Panc1 (cell line): ENCODE data around the gene KLHL24. TPM values are rescaled to one million over a fixed set of nuclear protein-coding genes. Genes with fewer than 3 reads are reported as not detected.
"Not testable (repeated sequence)": the region's sequence is repeated elsewhere in the genome, so short reads cannot be mapped to it uniquely, and the experiment has no call there.

Experiments
- ATAC-seq: fragments of 200-7000 bp; cut with Tn5 transposase; 2 replicates; pipeline ENCODE4 v1.9.1; 2020; ENCODE audit warnings: mild to moderate bottlenecking, moderate library complexity
- BruUV-seq: library from RNA; stranded (reverse); fragments of 400-500 nt; replicated peaks from 2 replicates; lab custom pipeline; 2021; lab: Mats Ljungman, UMichigan
- CTCF ChIA-PET: fragments of 300-600 bp; sonication (Branson Sonifier 250); formaldehyde crosslinking; loops from one replicate; lab custom pipeline; 2022; ENCODE audit warnings: antibody characterized with exemption; lab: Charles Lee
- POLR2A ChIA-PET: fragments of 300-600 bp; sonication (Branson Sonifier 250); formaldehyde crosslinking; loops from one replicate; lab custom pipeline; 2022; ENCODE audit warnings: antibody characterized with exemption; lab: Charles Lee
- DNase-seq: peaks from one replicate; pipeline ENCODE4 v3.0.0-alpha.2; 2010; ENCODE audit warnings: low read depth, low spot score
- H3K27ac ChIP-seq: 2 replicates; pipeline ENCODE4 v1.5.1; 2011; ENCODE audit warnings: mild to moderate bottlenecking, low read length, inconsistent platforms
- H3K27me3 ChIP-seq: fragments of 200-500 bp; sonication (Bioruptor generic); 2 replicates; pipeline ENCODE4 v1.6.0; 2014; ENCODE audit warnings: low read length, inconsistent platforms; ENCODE audit not compliant: control insufficient read depth, insufficient read depth
- H3K36me3 ChIP-seq: fragments of 200-500 bp; sonication (Bioruptor generic); 2 replicates; pipeline ENCODE4 v1.5.1; 2014; ENCODE audit warnings: inconsistent platforms, mild to moderate bottlenecking, low read length, moderate library complexity; ENCODE audit not compliant: control insufficient read depth, insufficient read depth
- H3K4me1 ChIP-seq: 2 replicates; pipeline ENCODE4 v1.5.1; 2011; ENCODE audit warnings: inconsistent platforms, mild to moderate bottlenecking, low read length, moderate library complexity; ENCODE audit not compliant: control insufficient read depth, insufficient read depth
- H3K4me3 ChIP-seq, 2 experiments: 2 replicates each; pipeline ENCODE4 v1.5.1; 2011 to 2012; ENCODE audit warnings: low read depth in 2 of 2, low read length in 2 of 2, mild to moderate bottlenecking in 2 of 2, inconsistent platforms in 1 of 2, moderate library complexity in 1 of 2
- H3K9me3 ChIP-seq: fragments of 200-500 bp; sonication (Bioruptor generic); 2 replicates; pipeline ENCODE4 v1.5.1; 2014; ENCODE audit warnings: low read depth, mild to moderate bottlenecking, inconsistent platforms, low read length, moderate library complexity; ENCODE audit not compliant: control insufficient read depth, insufficient read depth
- POLR2AphosphoS5 ChIP-seq: IDR thresholded peaks from 2 replicates; pipeline ENCODE4 v1.6.1; 2012; ENCODE audit warnings: mild to moderate bottlenecking, low read depth, low read length, moderate library complexity
- SIN3A ChIP-seq: IDR thresholded peaks from 2 replicates; pipeline ENCODE4 v1.6.1; 2012; ENCODE audit warnings: low read depth, mild to moderate bottlenecking, low read length, moderate library complexity, borderline replicate concordance; ENCODE audit not compliant: insufficient read depth
- TCF7L2 ChIP-seq: IDR thresholded peaks from 2 replicates; pipeline ENCODE4 v1.6.1; 2011; ENCODE audit warnings: mild to moderate bottlenecking, low read depth, low read length, inconsistent platforms
- in situ Hi-C: cut with HindIII; loops from 2 replicates; pipeline ENCODE4 v1.10.0; 2016; ENCODE audit warnings: low sequenced_read_pairs, low pct_unique_long_range_greater_than_20kb
- intact Hi-C: fragments of 100-400 bp; cut with micrococcal nuclease; formaldehyde crosslinking; loops from one replicate; pipeline ENCODE4 v1.10.0; 2022; ENCODE audit not compliant: unreplicated experiment
- total RNA-seq: library from RNA; stranded (reverse); gene quantifications from one replicate; pipeline ENCODE4 v1.2.1, GENCODE V29; 2021; ENCODE audit not compliant: unreplicated experiment
- TF ChIP-seq, protein P1 (sequence below): fragments of 450-650 bp; IDR thresholded peaks from 2 replicates; pipeline ENCODE4 v1.5.1; 2017; ENCODE audit warnings: mild to moderate bottlenecking
- TF ChIP-seq, protein P2 (sequence below), 2 experiments: IDR thresholded peaks; 2 replicates each; pipeline ENCODE4 v1.6.1; 2011 to 2012; ENCODE audit warnings: low read depth in 2 of 2, control low read depth in 1 of 2, low read length in 1 of 2, mild to moderate bottlenecking in 1 of 2, moderate library complexity in 1 of 2; ENCODE audit not compliant: insufficient read depth in 1 of 2

Gene KLHL24
- total RNA-seq, 1 experiment from 2014 or later = 42.0 TPM

DNA sequence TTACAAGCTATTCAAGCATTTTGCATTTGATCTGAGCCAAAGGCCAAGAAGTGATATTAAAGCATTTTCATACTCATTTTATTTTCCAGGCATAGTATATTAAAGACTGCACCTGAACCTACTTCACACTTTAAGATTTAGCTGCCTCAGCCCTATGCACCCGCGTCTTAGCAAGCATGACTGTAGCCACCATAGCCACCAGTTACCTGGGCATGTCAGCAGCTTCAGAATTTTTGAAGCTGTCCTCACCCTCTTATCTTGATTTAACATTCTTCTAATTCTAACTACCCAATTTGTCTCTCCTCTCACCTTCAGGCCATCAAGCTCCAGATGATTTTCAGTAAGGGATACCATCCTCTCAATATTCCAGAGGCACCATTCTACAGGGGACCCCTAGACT, 40.8 kb upstream of the KLHL24 start:
- BruUV-seq = no TSS peak
- ChIA-PET CTCF (interaction anchor here (0.5 kb wide), 1 partner anchor 20 kb away, joined by 4 read pairs; no protein-coding TSS in a partner anchor), POLR2A (no interaction called here)
- no peak overlapping the region for H3K4me3 ChIP-seq
- H3K4me1 ChIP-seq = no peaks in the 10 kb centered on the region
- ATAC-seq (no peak), DNase-seq (no peak)
- H3K36me3 ChIP-seq = no peaks in the 10 kb centered on the region
- intact Hi-C loops (no loop called here), in situ Hi-C loops (no loop called here)
- H3K27me3 ChIP-seq = no peaks in the 10 kb centered on the region
- H3K9me3 ChIP-seq = peaks cover 12% of the 10 kb centered on the region; the same call in 1 of the 2 replicates
- no peak overlapping the region for H3K27ac ChIP-seq
- TF ChIP-seq TCF7L2 (no peak), POLR2AphosphoS5 (no peak)
- TF ChIP-seq, protein P1, sequence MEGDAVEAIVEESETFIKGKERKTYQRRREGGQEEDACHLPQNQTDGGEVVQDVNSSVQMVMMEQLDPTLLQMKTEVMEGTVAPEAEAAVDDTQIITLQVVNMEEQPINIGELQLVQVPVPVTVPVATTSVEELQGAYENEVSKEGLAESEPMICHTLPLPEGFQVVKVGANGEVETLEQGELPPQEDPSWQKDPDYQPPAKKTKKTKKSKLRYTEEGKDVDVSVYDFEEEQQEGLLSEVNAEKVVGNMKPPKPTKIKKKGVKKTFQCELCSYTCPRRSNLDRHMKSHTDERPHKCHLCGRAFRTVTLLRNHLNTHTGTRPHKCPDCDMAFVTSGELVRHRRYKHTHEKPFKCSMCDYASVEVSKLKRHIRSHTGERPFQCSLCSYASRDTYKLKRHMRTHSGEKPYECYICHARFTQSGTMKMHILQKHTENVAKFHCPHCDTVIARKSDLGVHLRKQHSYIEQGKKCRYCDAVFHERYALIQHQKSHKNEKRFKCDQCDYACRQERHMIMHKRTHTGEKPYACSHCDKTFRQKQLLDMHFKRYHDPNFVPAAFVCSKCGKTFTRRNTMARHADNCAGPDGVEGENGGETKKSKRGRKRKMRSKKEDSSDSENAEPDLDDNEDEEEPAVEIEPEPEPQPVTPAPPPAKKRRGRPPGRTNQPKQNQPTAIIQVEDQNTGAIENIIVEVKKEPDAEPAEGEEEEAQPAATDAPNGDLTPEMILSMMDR = no peak

DNA sequence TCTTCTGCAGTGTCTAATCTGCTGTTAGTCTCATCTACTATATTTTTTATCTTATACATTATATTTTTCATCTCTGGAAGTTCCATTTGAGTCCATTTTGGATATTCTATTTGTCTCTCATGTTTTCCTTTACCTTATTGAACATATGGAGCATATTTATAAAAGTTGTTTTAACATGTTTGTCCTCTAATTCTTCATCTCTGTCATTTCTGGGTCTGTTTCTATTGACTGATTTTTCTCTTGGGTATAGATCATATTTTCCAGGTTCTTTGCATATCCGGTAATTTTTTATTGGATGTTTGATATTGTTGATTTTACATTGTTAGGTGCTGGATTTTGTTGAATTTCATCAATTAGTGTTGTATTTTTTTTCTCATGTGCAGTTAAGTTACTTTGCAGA, 37.5 kb upstream of the KLHL24 start:
- H3K36me3 ChIP-seq = no peaks in the 10 kb centered on the region
- POLR2A ChIA-PET = no interaction called here

DNA sequence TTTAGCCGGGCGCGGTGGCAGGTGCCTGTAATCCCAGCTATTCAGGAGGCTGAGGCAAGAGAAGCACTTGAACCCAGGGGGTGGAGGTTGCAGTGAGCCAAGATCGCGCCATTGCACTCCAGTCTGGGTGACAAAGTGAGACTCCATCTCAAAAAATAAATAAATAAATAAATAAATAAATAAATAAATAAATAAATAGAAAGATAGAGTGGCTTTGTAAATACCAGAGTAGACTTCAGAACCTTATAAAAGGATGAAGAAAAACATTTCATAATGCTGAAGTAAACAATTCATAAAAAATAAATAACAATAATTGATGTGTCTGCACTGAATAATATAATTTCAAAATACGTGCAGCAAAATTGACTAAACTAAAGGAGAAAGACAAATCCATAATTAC, 24.1 kb upstream of the KLHL24 start:
- POLR2A ChIA-PET, H3K9me3 ChIP-seq, DNase-seq, H3K27me3 ChIP-seq, H3K4me1 ChIP-seq, H3K27ac ChIP-seq, BruUV-seq, intact Hi-C loops, ATAC-seq, H3K4me3 ChIP-seq, CTCF ChIA-PET, H3K36me3 ChIP-seq, in situ Hi-C loops: not testable (repeated sequence)

More for the DNA sequence above, 37.5 kb upstream of the KLHL24 start:
- intact Hi-C loops (no loop called here), in situ Hi-C loops (no loop called here)
- CTCF ChIA-PET = no interaction called here
- DNase-seq (no peak), ATAC-seq (no peak)
- no peak overlapping the region for H3K27ac ChIP-seq
- H3K9me3 ChIP-seq = peaks cover 12% of the 10 kb centered on the region; the same call in 1 of the 2 replicates
- TF ChIP-seq, protein P2, sequence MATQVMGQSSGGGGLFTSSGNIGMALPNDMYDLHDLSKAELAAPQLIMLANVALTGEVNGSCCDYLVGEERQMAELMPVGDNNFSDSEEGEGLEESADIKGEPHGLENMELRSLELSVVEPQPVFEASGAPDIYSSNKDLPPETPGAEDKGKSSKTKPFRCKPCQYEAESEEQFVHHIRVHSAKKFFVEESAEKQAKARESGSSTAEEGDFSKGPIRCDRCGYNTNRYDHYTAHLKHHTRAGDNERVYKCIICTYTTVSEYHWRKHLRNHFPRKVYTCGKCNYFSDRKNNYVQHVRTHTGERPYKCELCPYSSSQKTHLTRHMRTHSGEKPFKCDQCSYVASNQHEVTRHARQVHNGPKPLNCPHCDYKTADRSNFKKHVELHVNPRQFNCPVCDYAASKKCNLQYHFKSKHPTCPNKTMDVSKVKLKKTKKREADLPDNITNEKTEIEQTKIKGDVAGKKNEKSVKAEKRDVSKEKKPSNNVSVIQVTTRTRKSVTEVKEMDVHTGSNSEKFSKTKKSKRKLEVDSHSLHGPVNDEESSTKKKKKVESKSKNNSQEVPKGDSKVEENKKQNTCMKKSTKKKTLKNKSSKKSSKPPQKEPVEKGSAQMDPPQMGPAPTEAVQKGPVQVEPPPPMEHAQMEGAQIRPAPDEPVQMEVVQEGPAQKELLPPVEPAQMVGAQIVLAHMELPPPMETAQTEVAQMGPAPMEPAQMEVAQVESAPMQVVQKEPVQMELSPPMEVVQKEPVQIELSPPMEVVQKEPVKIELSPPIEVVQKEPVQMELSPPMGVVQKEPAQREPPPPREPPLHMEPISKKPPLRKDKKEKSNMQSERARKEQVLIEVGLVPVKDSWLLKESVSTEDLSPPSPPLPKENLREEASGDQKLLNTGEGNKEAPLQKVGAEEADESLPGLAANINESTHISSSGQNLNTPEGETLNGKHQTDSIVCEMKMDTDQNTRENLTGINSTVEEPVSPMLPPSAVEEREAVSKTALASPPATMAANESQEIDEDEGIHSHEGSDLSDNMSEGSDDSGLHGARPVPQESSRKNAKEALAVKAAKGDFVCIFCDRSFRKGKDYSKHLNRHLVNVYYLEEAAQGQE (IDR thresholded peaks at IDR 0.05; ENCODE audit: insufficient read depth in 1 of 2, low read depth in 2 of 2, low read length in 1 of 2) = no peak
- TF ChIP-seq, protein P1 = no peak
- TF ChIP-seq TCF7L2 (no peak), SIN3A (no peak), POLR2AphosphoS5 (no peak)
- BruUV-seq = no TSS peak
- H3K4me1 ChIP-seq = no peaks in the 10 kb centered on the region
- H3K4me3 ChIP-seq = no peak overlapping the region
- H3K27me3 ChIP-seq = no peaks in the 10 kb centered on the region
